Natural killer cell (primary cell): ENCODE results near the gene MDH2. TPM values are rescaled to one million over a fixed set of nuclear protein-coding genes. Genes with fewer than 3 reads are reported as not detected.
"Not testable (repeated sequence)": the region's sequence is repeated elsewhere in the genome, so short reads cannot be mapped to it uniquely, and the experiment has no call there.

ENCODE experiments used
- ATAC-seq, 3 donors: fragments of 150-1000 bp in 2 of 3; fragments of 200-7000 bp in 1 of 3; cut with Tn5 transposase; 1 replicate in 1 of 3; 2 replicates in 2 of 3; pipeline ENCODE4 v1.10.0; 2021; ENCODE audit warnings: mild to moderate bottlenecking in 2 of 3, moderate library complexity in 2 of 3
- DNase-seq, 2 donors: peaks; one replicate each; pipeline versions ENCODE4 v3.0.0 to v3.0.0-alpha.2; 2013 to 2021; ENCODE audit warnings: mixed read lengths in 1 of 2
- H3K27ac ChIP-seq: one replicate; pipeline ENCODE4 v1.5.1; 2013; ENCODE audit warnings: mild to moderate bottlenecking, low read length
- H3K27me3 ChIP-seq: one replicate; pipeline ENCODE4 v1.6.1; 2013; ENCODE audit warnings: low read length; ENCODE audit not compliant: control insufficient read depth, insufficient read depth
- H3K36me3 ChIP-seq: one replicate; pipeline ENCODE4 v1.6.1; 2013; ENCODE audit warnings: low read length; ENCODE audit not compliant: control insufficient read depth, insufficient read depth
- H3K4me1 ChIP-seq: one replicate; pipeline ENCODE4 v1.6.1; 2013; ENCODE audit warnings: low read length; ENCODE audit not compliant: control insufficient read depth, insufficient read depth
- H3K4me3 ChIP-seq: one replicate; pipeline ENCODE4 v1.5.1; 2013; ENCODE audit warnings: low read length
- H3K9me3 ChIP-seq: one replicate; pipeline ENCODE4 v1.6.1; 2013; ENCODE audit warnings: low read length; ENCODE audit not compliant: control insufficient read depth, insufficient read depth
- H3K27ac Mint-ChIP-seq, 2 donors: one replicate each; pipeline ENCODE4 v1.8.0; 2022; ENCODE audit warnings: mild to moderate bottlenecking in 2 of 2, mixed read lengths in 2 of 2, moderate library complexity in 1 of 2
- H3K27me3 Mint-ChIP-seq, 2 donors: one replicate each; pipeline ENCODE4 v1.8.0; 2022; ENCODE audit warnings: low read depth in 2 of 2, mixed read lengths in 2 of 2
- H3K36me3 Mint-ChIP-seq: one replicate; pipeline ENCODE4 v1.8.0; 2022; ENCODE audit warnings: mixed read lengths
- H3K4me1 Mint-ChIP-seq, 2 donors: one replicate each; pipeline ENCODE4 v1.8.0; 2022; ENCODE audit warnings: mixed read lengths in 2 of 2
- H3K4me3 Mint-ChIP-seq: one replicate; pipeline ENCODE4 v1.8.0; 2022; ENCODE audit warnings: mild to moderate bottlenecking, moderate library complexity, mixed read lengths
- H3K9me3 Mint-ChIP-seq, 2 donors: one replicate each; pipeline ENCODE4 v1.8.0; 2022; ENCODE audit warnings: mixed read lengths in 2 of 2
- WGBS: methylation state at CpG from one replicate; pipeline ENCODE4 v1.1.7; 2013; ENCODE audit warnings: missing lambda C conversion rate; ENCODE audit not compliant: insufficient coverage; 5-methylcytosine and 5-hydroxymethylcytosine counted together
- intact Hi-C: fragments of 100-400 bp; cut with micrococcal nuclease; formaldehyde crosslinking; loops from one replicate; pipeline ENCODE4 v1.14.2; 2022
- total RNA-seq, 4 donors: library from RNA; stranded (reverse); fragments of 120-200 nt in 1 of 4; gene quantifications; one replicate each; pipeline versions ENCODE4 v1.2.3 to v1.2.4, GENCODE V29; 2013 to 2022
- TF ChIP-seq, protein P1 (sequence below): fragments of 200-600 bp; IDR thresholded peaks from one replicate; pipeline ENCODE4 v1.8.0; 2022; ENCODE audit warnings: antibody characterized with exemption

MDH2 gene
- total RNA-seq, 3 donors from 2014 or later (not counting 1 experiment from before 2014, with no cell fraction given): 75.9 to 95.0 (median 93.9) TPM

DNA sequence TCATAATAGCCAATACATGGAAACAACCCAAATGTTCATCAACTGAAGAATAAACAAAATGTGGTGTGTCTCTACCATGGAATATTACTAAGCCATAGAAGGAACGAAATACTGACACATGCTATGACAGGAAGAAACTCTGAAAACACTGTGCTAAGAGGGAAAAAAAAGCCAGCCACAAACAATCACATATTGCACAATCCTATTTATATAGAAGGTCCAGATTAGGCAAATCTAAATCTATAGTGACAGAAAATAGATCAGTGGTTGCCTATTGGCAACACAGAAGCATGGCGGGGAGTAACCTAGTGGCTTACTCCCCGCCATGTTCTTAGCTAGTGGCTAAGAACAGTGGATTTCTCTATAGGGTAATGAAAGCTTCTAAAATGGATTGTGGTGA is 48.0 kb downstream of the MDH2 start:
- no peaks in the 10 kb centered on the region for H3K4me1 ChIP-seq
- Mint-ChIP-seq H3K4me3 (no peak overlapping the region), H3K36me3 (no peaks in the 10 kb centered on the region), H3K27me3 (no peaks in the 10 kb centered on the region), H3K9me3 (no peaks in the 10 kb centered on the region), H3K27ac (no peak overlapping the region), H3K4me1 (no peaks in the 10 kb centered on the region)
- H3K36me3 ChIP-seq: no peaks in the 10 kb centered on the region
- WGBS: 93% methylated on average over 2 of the region's 3 CpGs
- H3K27me3 ChIP-seq: no peaks in the 10 kb centered on the region
- intact Hi-C loops: no loop called here
- H3K27ac ChIP-seq: no peak overlapping the region
- no peak overlapping the region for H3K4me3 ChIP-seq
- ATAC-seq (no peak), DNase-seq (no peak)
- no peaks in the 10 kb centered on the region for H3K9me3 ChIP-seq
- TF ChIP-seq, protein P1, sequence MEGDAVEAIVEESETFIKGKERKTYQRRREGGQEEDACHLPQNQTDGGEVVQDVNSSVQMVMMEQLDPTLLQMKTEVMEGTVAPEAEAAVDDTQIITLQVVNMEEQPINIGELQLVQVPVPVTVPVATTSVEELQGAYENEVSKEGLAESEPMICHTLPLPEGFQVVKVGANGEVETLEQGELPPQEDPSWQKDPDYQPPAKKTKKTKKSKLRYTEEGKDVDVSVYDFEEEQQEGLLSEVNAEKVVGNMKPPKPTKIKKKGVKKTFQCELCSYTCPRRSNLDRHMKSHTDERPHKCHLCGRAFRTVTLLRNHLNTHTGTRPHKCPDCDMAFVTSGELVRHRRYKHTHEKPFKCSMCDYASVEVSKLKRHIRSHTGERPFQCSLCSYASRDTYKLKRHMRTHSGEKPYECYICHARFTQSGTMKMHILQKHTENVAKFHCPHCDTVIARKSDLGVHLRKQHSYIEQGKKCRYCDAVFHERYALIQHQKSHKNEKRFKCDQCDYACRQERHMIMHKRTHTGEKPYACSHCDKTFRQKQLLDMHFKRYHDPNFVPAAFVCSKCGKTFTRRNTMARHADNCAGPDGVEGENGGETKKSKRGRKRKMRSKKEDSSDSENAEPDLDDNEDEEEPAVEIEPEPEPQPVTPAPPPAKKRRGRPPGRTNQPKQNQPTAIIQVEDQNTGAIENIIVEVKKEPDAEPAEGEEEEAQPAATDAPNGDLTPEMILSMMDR: no peak

GRCh38 chr7:76101693-76102437 is 54.0 kb downstream of the MDH2 start:
- H3K4me3 ChIP-seq, H3K4me3 Mint-ChIP-seq, H3K9me3 Mint-ChIP-seq, H3K9me3 ChIP-seq, H3K36me3 Mint-ChIP-seq, H3K36me3 ChIP-seq, H3K27ac ChIP-seq, DNase-seq, H3K4me1 Mint-ChIP-seq, H3K27ac Mint-ChIP-seq, ATAC-seq, H3K27me3 Mint-ChIP-seq, H3K27me3 ChIP-seq, H3K4me1 ChIP-seq, intact Hi-C loops: not testable (repeated sequence)
- 81% methylated on average over 12 of the region's 12 CpGs for WGBS

DNA sequence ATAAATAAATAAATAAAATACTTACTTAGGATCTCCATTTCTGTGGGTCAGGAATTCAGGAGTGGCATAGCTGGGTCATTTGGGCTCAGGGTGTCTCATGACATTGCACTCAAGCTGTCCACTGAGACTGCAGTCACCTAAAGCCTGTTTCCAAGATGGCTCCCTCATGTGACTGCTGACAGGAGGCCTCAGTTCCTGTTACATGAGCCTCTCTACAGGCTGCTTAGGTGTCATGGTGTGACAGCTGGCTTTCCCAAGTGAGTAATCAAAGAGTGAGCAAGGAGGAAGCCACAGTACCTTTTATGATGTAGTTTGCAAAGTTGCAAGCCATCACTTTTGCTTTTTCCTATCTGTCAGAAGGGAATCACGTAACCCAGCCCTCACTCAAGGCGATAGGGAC is 55.9 kb downstream of the MDH2 start:
- intact Hi-C loops, H3K27ac ChIP-seq, H3K36me3 Mint-ChIP-seq, DNase-seq, H3K36me3 ChIP-seq, H3K4me3 ChIP-seq, H3K4me3 Mint-ChIP-seq, H3K4me1 ChIP-seq, H3K9me3 Mint-ChIP-seq, H3K4me1 Mint-ChIP-seq, H3K27ac Mint-ChIP-seq, H3K9me3 ChIP-seq, H3K27me3 Mint-ChIP-seq, H3K27me3 ChIP-seq: not testable (repeated sequence)
- ATAC-seq: peak in 2 of 3 donors; percentile 39 to 60
- WGBS: 100% methylated on average over 2 of the region's 2 CpGs

- not testable (repeated sequence) for H3K4me1 Mint-ChIP-seq, H3K36me3 ChIP-seq
Measured at GRCh38 chr7:76106130-76106529, 58.2 kb downstream of the MDH2 start.

DNA sequence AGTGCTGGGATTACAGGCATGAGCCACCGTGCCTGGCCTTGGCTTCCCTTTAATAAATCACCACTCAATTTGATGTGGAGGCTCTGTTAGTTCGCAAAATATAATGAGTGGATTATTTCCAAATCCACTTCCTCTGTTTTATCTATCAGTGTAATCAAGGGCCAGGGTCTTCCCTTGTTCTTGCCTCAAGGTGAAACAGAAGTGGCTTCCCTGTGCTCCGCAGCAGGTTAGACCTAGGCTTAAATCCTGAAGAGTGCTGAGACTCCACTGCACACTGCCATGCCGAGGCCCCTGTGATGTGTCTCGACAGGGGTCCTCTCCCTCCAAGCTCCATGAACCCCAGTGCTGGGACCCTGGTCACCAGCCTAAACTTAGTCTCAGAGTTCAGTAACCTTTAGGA is 59.0 kb downstream of the MDH2 start:
- H3K36me3 Mint-ChIP-seq: no peaks in the 10 kb centered on the region
- 77% methylated on average over 5 of the region's 5 CpGs for WGBS
- H3K27ac ChIP-seq: no peak overlapping the region
- H3K4me1 Mint-ChIP-seq: no peaks in the 10 kb centered on the region
- ATAC-seq (no peak), DNase-seq (no peak)
- H3K9me3 ChIP-seq: no peaks in the 10 kb centered on the region
- no peaks in the 10 kb centered on the region for H3K4me1 ChIP-seq
- TF ChIP-seq, protein P1: no peak
- H3K27me3 Mint-ChIP-seq: no peaks in the 10 kb centered on the region
- H3K27ac Mint-ChIP-seq: no peak overlapping the region
- H3K36me3 ChIP-seq: no peaks in the 10 kb centered on the region
- intact Hi-C loops: no loop called here
- no peaks in the 10 kb centered on the region for H3K9me3 Mint-ChIP-seq
- no peaks in the 10 kb centered on the region for H3K27me3 ChIP-seq
- no peak overlapping the region for H3K4me3 Mint-ChIP-seq
- no peak overlapping the region for H3K4me3 ChIP-seq

More at GRCh38 chr7:76106130-76106529, 58.2 kb downstream of the MDH2 start:
- intact Hi-C loops, ATAC-seq, DNase-seq, H3K27me3 ChIP-seq, H3K4me1 ChIP-seq, H3K36me3 Mint-ChIP-seq, H3K4me3 Mint-ChIP-seq, H3K27me3 Mint-ChIP-seq, H3K9me3 ChIP-seq, H3K4me3 ChIP-seq, H3K27ac Mint-ChIP-seq, H3K27ac ChIP-seq, H3K9me3 Mint-ChIP-seq: not testable (repeated sequence)
- WGBS: 97% methylated on average over 6 of the region's 6 CpGs
